ENCODE measurements around the gene VRK2.

DNA sequence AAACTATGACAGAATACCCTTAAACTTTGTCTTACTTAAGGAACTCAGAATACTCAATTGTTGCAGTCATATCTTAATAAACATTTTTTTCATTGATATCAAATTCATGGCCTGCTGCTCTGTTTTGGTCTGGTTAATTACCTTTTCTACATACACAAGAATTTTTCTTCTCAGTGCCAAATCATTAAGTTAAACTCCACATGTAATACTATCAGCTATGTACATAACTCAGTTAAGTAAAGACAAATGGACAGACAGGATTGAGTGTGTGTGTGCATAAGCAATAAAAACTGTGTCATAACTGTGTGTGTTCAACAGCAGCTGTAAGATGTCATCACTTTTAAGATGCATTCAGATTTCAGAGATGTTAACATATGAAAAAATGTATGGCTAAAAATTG is 34.4 kb downstream of the VRK2 start:
- no peak for TF ChIP-seq POLR2AphosphoS5 (IDR thresholded peaks at IDR 0.05; ENCODE audit: low read depth, low read length)
- no peak for TF ChIP-seq TAF1 (IDR thresholded peaks at IDR 0.05; ENCODE audit: borderline replicate concordance, insufficient read depth, low read length)

All from PFSK-1 (cell line).